ENCODE results near the gene SRPX2. TPM values are rescaled to one million over a fixed set of nuclear protein-coding genes. Genes with fewer than 3 reads are reported as not detected.

The SRPX2 gene
- total and polyA plus RNA-seq, 2 experiments from 2014 or later: 22.9 to 24.9 TPM

GRCh38 chrX:100600340-100600739 is 43.7 kb upstream of the SRPX2 start:
- no peaks in the 10 kb centered on the region for H4K20me1 ChIP-seq (ENCODE audit: insufficient read depth, poor library complexity, severe bottlenecking)
- H3K79me2 ChIP-seq: no peaks in the 10 kb centered on the region

GRCh38 chrX:100600758-100601157 is 43.2 kb upstream of the SRPX2 start:
- no peaks in the 10 kb centered on the region for H3K9me2 ChIP-seq (replicated peaks; ENCODE audit: insufficient read depth)
- no peak overlapping the region for H2AFZ ChIP-seq
- no peaks in the 10 kb centered on the region for H4K20me1 ChIP-seq (ENCODE audit: insufficient read depth, poor library complexity, severe bottlenecking)
- H3K79me2 ChIP-seq: no peaks in the 10 kb centered on the region
- 70% methylated on average over 1 of the region's 1 CpG for WGBS (ENCODE audit: low lambda C conversion rate, missing lambda C conversion rate)
- no peak overlapping the region for H3K4me3 ChIP-seq
- H3K4me1 ChIP-seq (ENCODE audit: insufficient read depth): no peaks in the 10 kb centered on the region
- DNase-seq (ENCODE audit: low spot score): no peak
- no peaks in the 10 kb centered on the region for H3K27me3 ChIP-seq
- no peaks in the 10 kb centered on the region for H3K36me3 ChIP-seq (replicated peaks; ENCODE audit: insufficient read depth, low read depth)
- no peak for TF ChIP-seq EZH2phosphoT487 (IDR thresholded peaks at IDR 0.05; ENCODE audit: low read depth, severe bottlenecking, unreplicated experiment)
- TF ChIP-seq EZH2 (IDR thresholded peaks at IDR 0.05; ENCODE audit: borderline replicate concordance): no peak
- TF ChIP-seq CTCF (IDR thresholded peaks at IDR 0.05; ENCODE audit: poor library complexity): no peak
- H3K27ac ChIP-seq: no peak overlapping the region
- H3K4me2 ChIP-seq: no peak overlapping the region
- H3K9me3 ChIP-seq (ENCODE audit: low read depth): no peaks in the 10 kb centered on the region

More at GRCh38 chrX:100600340-100600739, 43.7 kb upstream of the SRPX2 start:
- Histone ChIP-seq H3K27me3 (no peaks in the 10 kb centered on the region), H3K4me3 (no peak overlapping the region), H3K9me3 (ENCODE audit: low read depth) (no peaks in the 10 kb centered on the region), H3K4me2 (no peak overlapping the region), H3K4me1 (ENCODE audit: insufficient read depth) (no peaks in the 10 kb centered on the region), H3K36me3 (replicated peaks; ENCODE audit: insufficient read depth, low read depth) (no peaks in the 10 kb centered on the region), H3K9me2 (replicated peaks; ENCODE audit: insufficient read depth) (no peaks in the 10 kb centered on the region), H2AFZ (no peak overlapping the region), H3K27ac (no peak overlapping the region)
- DNase-seq (ENCODE audit: low spot score): no peak
- no peak for TF ChIP-seq EZH2 (IDR thresholded peaks at IDR 0.05; ENCODE audit: borderline replicate concordance)
- no peak for TF ChIP-seq CTCF (IDR thresholded peaks at IDR 0.05; ENCODE audit: poor library complexity)
- no peak for TF ChIP-seq EZH2phosphoT487 (IDR thresholded peaks at IDR 0.05; ENCODE audit: low read depth, severe bottlenecking, unreplicated experiment)

- no peak for DNase-seq (ENCODE audit: low spot score)
- no peaks in the 10 kb centered on the region for H3K79me2 ChIP-seq
- no peak overlapping the region for H3K4me2 ChIP-seq
- no peaks in the 10 kb centered on the region for H3K27me3 ChIP-seq
- no peak overlapping the region for H3K27ac ChIP-seq
- H3K36me3 ChIP-seq (replicated peaks; ENCODE audit: insufficient read depth, low read depth): no peaks in the 10 kb centered on the region
- no peaks in the 10 kb centered on the region for H3K9me3 ChIP-seq (ENCODE audit: low read depth)
- 70% methylated on average over 1 of the region's 1 CpG for WGBS (ENCODE audit: low lambda C conversion rate, missing lambda C conversion rate)
- no peak overlapping the region for H2AFZ ChIP-seq
- H3K9me2 ChIP-seq (replicated peaks; ENCODE audit: insufficient read depth): no peaks in the 10 kb centered on the region
- TF ChIP-seq EZH2phosphoT487 (IDR thresholded peaks at IDR 0.05; ENCODE audit: low read depth, severe bottlenecking, unreplicated experiment) (no peak), EZH2 (IDR thresholded peaks at IDR 0.05; ENCODE audit: borderline replicate concordance) (no peak), CTCF (IDR thresholded peaks at IDR 0.05; ENCODE audit: poor library complexity) (no peak)
- H3K4me3 ChIP-seq: no peak overlapping the region
- H3K4me1 ChIP-seq (ENCODE audit: insufficient read depth): no peaks in the 10 kb centered on the region
- no peaks in the 10 kb centered on the region for H4K20me1 ChIP-seq (ENCODE audit: insufficient read depth, poor library complexity, severe bottlenecking)
Observed at GRCh38 chrX:100606753-100607152, 37.2 kb upstream of the SRPX2 start.

- Histone ChIP-seq H3K4me2 (no peak overlapping the region), H3K36me3 (replicated peaks; ENCODE audit: insufficient read depth, low read depth) (no peaks in the 10 kb centered on the region), H3K27me3 (no peaks in the 10 kb centered on the region), H2AFZ (no peak overlapping the region), H3K9me3 (ENCODE audit: low read depth) (no peaks in the 10 kb centered on the region), H3K79me2 (no peaks in the 10 kb centered on the region), H4K20me1 (ENCODE audit: insufficient read depth, poor library complexity, severe bottlenecking) (no peaks in the 10 kb centered on the region), H3K27ac (no peak overlapping the region), H3K9me2 (replicated peaks; ENCODE audit: insufficient read depth) (no peaks in the 10 kb centered on the region), H3K4me3 (no peak overlapping the region), H3K4me1 (ENCODE audit: insufficient read depth) (no peaks in the 10 kb centered on the region)
- DNase-seq (ENCODE audit: low spot score): no peak
- WGBS (ENCODE audit: low lambda C conversion rate, missing lambda C conversion rate): 21% methylated on average over 1 of the region's 1 CpG
- TF ChIP-seq CTCF (IDR thresholded peaks at IDR 0.05; ENCODE audit: poor library complexity): peak; percentile 44
- TF ChIP-seq EZH2phosphoT487 (IDR thresholded peaks at IDR 0.05; ENCODE audit: low read depth, severe bottlenecking, unreplicated experiment): no peak
Observed at GRCh38 chrX:100609591-100609990, 34.4 kb upstream of the SRPX2 start.
